Measurements from ENCODE around the gene ZYG11A.

- TF ChIP-seq EZH2 (IDR thresholded peaks at IDR 0.05; ENCODE audit: borderline replicate concordance, low read depth, low read length, severe bottlenecking) (no peak), CTCF (IDR thresholded peaks at IDR 0.05; ENCODE audit: extremely low read depth in 1 of 2, insufficient read depth in 1 of 2, low read depth in 1 of 2, low read length in 2 of 2) (no peak), POLR2AphosphoS5 (IDR thresholded peaks at IDR 0.05; ENCODE audit: insufficient read depth, low read depth, low read length) (peak; percentile 56), MYC (IDR thresholded peaks at IDR 0.05; ENCODE audit: low read depth, low read length) (no peak), POLR2A (IDR thresholded peaks at IDR 0.05; ENCODE audit: low read depth, low read length) (peak; percentile 78), MAX (IDR thresholded peaks at IDR 0.05; ENCODE audit: insufficient read depth, insufficient read length) (no peak), FOS (IDR thresholded peaks at IDR 0.05; ENCODE audit: borderline replicate concordance, insufficient read depth, low read length) (no peak), GATA2 (IDR thresholded peaks at IDR 0.05; ENCODE audit: insufficient read depth, insufficient read length, low read depth, low read length) (no peak), JUN (IDR thresholded peaks at IDR 0.05; ENCODE audit: borderline replicate concordance, insufficient read depth, insufficient read length, low read depth) (no peak)
Measured at GRCh38 chr1:52927212-52928014, 84.9 kb downstream of the ZYG11A start, which contains the start of gene SCP2.

Measured in endothelial cell of umbilical vein (primary cell).